WTC11 (cell line): ENCODE results near the gene CAPN3. TPM values are rescaled to one million over a fixed set of nuclear protein-coding genes. Genes with fewer than 3 reads are reported as not detected.

Experiments used
- ATAC-seq: fragments of 200-7000 bp; cut with Tn5 transposase; 2 replicates; pipeline ENCODE4 v1.10.0; 2021; ENCODE audit warnings: mild to moderate bottlenecking, moderate library complexity
- CTCF ChIA-PET: fragments of 300-600 bp; sonication (Branson Sonifier 250); formaldehyde crosslinking; loops from one replicate; lab custom pipeline; 2021; ENCODE audit warnings: antibody characterized with exemption; lab: Charles Lee
- POLR2A ChIA-PET: fragments of 350-600 bp; sonication (Branson Sonifier 250); formaldehyde crosslinking; loops from one replicate; lab custom pipeline; 2021; ENCODE audit warnings: antibody characterized with exemption; lab: Charles Lee
- DNase-seq: peaks from one replicate; pipeline ENCODE4 v3.0.0; 2021; ENCODE audit warnings: low spot score
- H3K27ac Mint-ChIP-seq: 2 replicates; pipeline ENCODE4 v1.8.0; 2021; ENCODE audit warnings: mixed read lengths
- H3K27me3 Mint-ChIP-seq: 2 replicates; pipeline ENCODE4 v1.8.0; 2021; ENCODE audit warnings: low read depth, mild to moderate bottlenecking, moderate library complexity, mixed read lengths
- H3K36me3 Mint-ChIP-seq: 2 replicates; pipeline ENCODE4 v1.8.0; 2021; ENCODE audit warnings: mixed read lengths
- H3K4me1 Mint-ChIP-seq: 2 replicates; pipeline ENCODE4 v1.8.0; 2022; ENCODE audit warnings: mixed read lengths
- H3K4me3 Mint-ChIP-seq: 2 replicates; pipeline ENCODE4 v1.8.0; 2021; ENCODE audit warnings: mild to moderate bottlenecking, moderate library complexity, mixed read lengths
- H3K9me3 Mint-ChIP-seq: 2 replicates; pipeline ENCODE4 v1.8.0; 2021; ENCODE audit warnings: mixed read lengths
- CREB1 ChIP-seq: sonication (generic); formaldehyde crosslinking; IDR thresholded peaks from 2 replicates; pipeline ENCODE4 v1.8.0; 2023; ENCODE audit warnings: mild to moderate bottlenecking, missing genetic modification reagents
- FOXK1 ChIP-seq: sonication (generic); formaldehyde crosslinking; IDR thresholded peaks from 2 replicates; pipeline ENCODE4 v1.8.0; 2022; ENCODE audit warnings: mild to moderate bottlenecking, moderate library complexity, missing genetic modification reagents
- IRF2 ChIP-seq: sonication (generic); formaldehyde crosslinking; IDR thresholded peaks from 2 replicates; pipeline ENCODE4 v1.8.0; 2022; ENCODE audit warnings: low read depth, missing genetic modification reagents, borderline replicate concordance
- JUN ChIP-seq: sonication (generic); formaldehyde crosslinking; IDR thresholded peaks from 2 replicates; pipeline ENCODE4 v1.8.0; 2023; ENCODE audit warnings: mild to moderate bottlenecking, missing genetic modification reagents
- MLX ChIP-seq: sonication (generic); formaldehyde crosslinking; IDR thresholded peaks from 2 replicates; pipeline ENCODE4 v1.8.1; 2023; ENCODE audit warnings: mild to moderate bottlenecking, missing genetic modification reagents, moderate library complexity
- NFATC4 ChIP-seq: fragments of 250-450 bp; sonication (Bioruptor Pico); IDR thresholded peaks from 2 replicates; pipeline ENCODE4 v1.9.0; 2021; ENCODE audit warnings: mild to moderate bottlenecking
- NFYB ChIP-seq: sonication (generic); formaldehyde crosslinking; conservative IDR thresholded peaks from 2 replicates; pipeline ENCODE4 v1.8.0; 2022; ENCODE audit warnings: low read depth, missing genetic modification reagents
- PRDM15 ChIP-seq: sonication (generic); formaldehyde crosslinking; IDR thresholded peaks from 2 replicates; pipeline ENCODE4 v1.8.0; 2022; ENCODE audit warnings: missing genetic modification reagents
- PRRX2 ChIP-seq: fragments of 250-450 bp; sonication (Bioruptor Pico); IDR thresholded peaks from 2 replicates; pipeline ENCODE4 v1.8.0; 2021; ENCODE audit warnings: mild to moderate bottlenecking
- SMAD3 ChIP-seq: sonication (generic); formaldehyde crosslinking; IDR thresholded peaks from 2 replicates; pipeline ENCODE4 v1.8.0; 2022; ENCODE audit warnings: missing genetic modification reagents, mild to moderate bottlenecking, borderline replicate concordance
- SP1 ChIP-seq: sonication (generic); formaldehyde crosslinking; conservative IDR thresholded peaks from 2 replicates; pipeline ENCODE4 v1.8.1; 2022; ENCODE audit warnings: missing genetic modification reagents
- TEAD4 ChIP-seq: sonication (generic); formaldehyde crosslinking; IDR thresholded peaks from 2 replicates; pipeline ENCODE4 v1.8.0; 2022; ENCODE audit warnings: mild to moderate bottlenecking, missing genetic modification reagents
- ZBTB43 ChIP-seq: sonication (generic); formaldehyde crosslinking; IDR thresholded peaks from 2 replicates; pipeline ENCODE4 v1.8.1; 2023; ENCODE audit warnings: mild to moderate bottlenecking, missing genetic modification reagents
- ZMAT4 ChIP-seq: fragments of 250-450 bp; sonication (Bioruptor Pico); IDR thresholded peaks from 2 replicates; pipeline ENCODE4 v1.9.0; 2021; ENCODE audit warnings: mild to moderate bottlenecking
- ZNF416 ChIP-seq: fragments of 250-450 bp; sonication (Bioruptor Pico); IDR thresholded peaks from 2 replicates; pipeline ENCODE4 v1.9.0; 2021; ENCODE audit warnings: mild to moderate bottlenecking, inconsistent platforms
- ZNF425 ChIP-seq: fragments of 250-450 bp; sonication (Bioruptor Pico); conservative IDR thresholded peaks from 2 replicates; pipeline ENCODE4 v1.9.0; 2021; ENCODE audit warnings: mild to moderate bottlenecking
- total RNA-seq: library from RNA; stranded (reverse); gene quantifications from 3 replicates; pipeline ENCODE4 v1.2.3, GENCODE V29; 2021
- TF ChIP-seq, protein P1 (sequence below): sonication (generic); formaldehyde crosslinking; IDR thresholded peaks from 2 replicates; pipeline ENCODE4 v1.8.1; 2022; ENCODE audit warnings: mild to moderate bottlenecking, missing genetic modification reagents, moderate library complexity, borderline replicate concordance

CAPN3 gene
- total RNA-seq, 1 experiment from 2014 or later = 0.70 TPM

- H3K4me1 Mint-ChIP-seq = no peaks in the 10 kb centered on the region
- no peaks in the 10 kb centered on the region for H3K27me3 Mint-ChIP-seq
- H3K9me3 Mint-ChIP-seq = no peaks in the 10 kb centered on the region
- POLR2A ChIA-PET = no interaction called here
- H3K36me3 Mint-ChIP-seq = no peaks in the 10 kb centered on the region
- H3K27ac Mint-ChIP-seq = 0 out of 2 replicates have a peak overlapping the region, but pooled peaks have one; percentile 57
- CTCF ChIA-PET = interaction anchor here (0.7 to 1.7 kb wide), 2 partner anchors 19 to 267 kb away, joined by 3 to 9 read pairs; no protein-coding TSS in a partner anchor
- no peak for ATAC-seq
- no peak for TF ChIP-seq CREB1 (CRISPR knock-in tag)
- TF ChIP-seq, protein P1, sequence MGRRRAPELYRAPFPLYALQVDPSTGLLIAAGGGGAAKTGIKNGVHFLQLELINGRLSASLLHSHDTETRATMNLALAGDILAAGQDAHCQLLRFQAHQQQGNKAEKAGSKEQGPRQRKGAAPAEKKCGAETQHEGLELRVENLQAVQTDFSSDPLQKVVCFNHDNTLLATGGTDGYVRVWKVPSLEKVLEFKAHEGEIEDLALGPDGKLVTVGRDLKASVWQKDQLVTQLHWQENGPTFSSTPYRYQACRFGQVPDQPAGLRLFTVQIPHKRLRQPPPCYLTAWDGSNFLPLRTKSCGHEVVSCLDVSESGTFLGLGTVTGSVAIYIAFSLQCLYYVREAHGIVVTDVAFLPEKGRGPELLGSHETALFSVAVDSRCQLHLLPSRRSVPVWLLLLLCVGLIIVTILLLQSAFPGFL (CRISPR knock-in tag) = no peak
- TF ChIP-seq ZNF416 = no peak
- TF ChIP-seq ZNF425 (CRISPR knock-in tag) = no peak
- TF ChIP-seq PRRX2 = no peak
- TF ChIP-seq NFATC4 (CRISPR knock-in tag) = no peak
- no peak for TF ChIP-seq PRDM15
- no peak for TF ChIP-seq IRF2
- no peak for TF ChIP-seq SP1
- no peak for TF ChIP-seq SMAD3
- no peak for TF ChIP-seq ZBTB43 (CRISPR knock-in tag)
- TF ChIP-seq JUN = no peak
- no peak for TF ChIP-seq FOXK1 (CRISPR knock-in tag)
- no peak for TF ChIP-seq TEAD4 (CRISPR knock-in tag)
- TF ChIP-seq ZMAT4 (CRISPR knock-in tag) = no peak
- no peak for TF ChIP-seq NFYB (CRISPR knock-in tag)
- no peak for TF ChIP-seq MLX
- TF ChIP-seq, all 79 proteins: peak for 0
- H3K4me3 Mint-ChIP-seq = no peak overlapping the region
- DNase-seq = no peak
Observed at GRCh38 chr15:42404461-42405235, 45.3 kb downstream of the CAPN3 start.
